Neural cell (in vitro differentiated cells): ENCODE data around the gene RBM20. TPM values are rescaled to one million over a fixed set of nuclear protein-coding genes. Genes with fewer than 3 reads are reported as not detected.

ENCODE experiments used
- H2AFZ ChIP-seq: fragments of 200-600, 300-800 bp; sonication (generic), shearing (Covaris generic); 2 replicates; pipeline ENCODE4 v1.6.0; 2014; ENCODE audit warnings: low read depth, mild to moderate bottlenecking, antibody characterized with exemption, low read length, moderate library complexity
- H3F3A ChIP-seq: fragments of 200-600 bp; shearing (Covaris generic); 2 replicates; pipeline ENCODE4 v1.6.1; 2016; ENCODE audit warnings: mild to moderate bottlenecking, moderate library complexity, mixed read lengths, antibody characterized with exemption, low read length; ENCODE audit not compliant: insufficient read depth, poor library complexity, severe bottlenecking
- H3K27ac ChIP-seq: fragments of 200-600, 300-800 bp; sonication (generic), shearing (Covaris generic); 2 replicates; pipeline ENCODE4 v1.5.1; 2014; ENCODE audit warnings: mild to moderate bottlenecking, low read length, moderate library complexity
- H3K27me3 ChIP-seq: fragments of 300-800, 200-600 bp; sonication (generic), shearing (Covaris generic); 2 replicates; pipeline ENCODE4 v1.6.0; 2014; ENCODE audit warnings: mild to moderate bottlenecking, low read depth, low read length, moderate library complexity; ENCODE audit not compliant: insufficient read depth
- H3K36me3 ChIP-seq: fragments of 300-800, 200-600 bp; sonication (generic), shearing (Covaris generic); 2 replicates; pipeline ENCODE4 v1.5.1; 2014; ENCODE audit warnings: mild to moderate bottlenecking, antibody characterized with exemption, low read length, moderate library complexity; ENCODE audit not compliant: insufficient read depth
- H3K4me2 ChIP-seq: fragments of 300-800, 200-600 bp; sonication (generic), shearing (Covaris generic); 2 replicates; pipeline ENCODE4 v1.6.0; 2014; ENCODE audit warnings: mild to moderate bottlenecking, low read length
- H3K4me3 ChIP-seq: fragments of 300-800, 200-600 bp; sonication (generic), shearing (Covaris generic); 2 replicates; pipeline ENCODE4 v1.5.1; 2014; ENCODE audit warnings: mild to moderate bottlenecking, low read length, moderate library complexity
- H3K79me2 ChIP-seq: fragments of 200-600 bp; shearing (Covaris generic); replicated peaks from 2 replicates; pipeline ENCODE4 v1.6.0; 2014; ENCODE audit warnings: mild to moderate bottlenecking, low read length, moderate library complexity; ENCODE audit not compliant: insufficient read depth
- H3K9ac ChIP-seq: fragments of 300-800, 200-600 bp; sonication (generic), shearing (Covaris generic); 2 replicates; pipeline ENCODE4 v1.6.1; 2016; ENCODE audit warnings: mild to moderate bottlenecking, low read length, mixed read lengths
- H3K9me2 ChIP-seq: fragments of 200-600 bp; shearing (Covaris generic); 2 replicates; pipeline ENCODE4 v1.6.1; 2016; ENCODE audit warnings: mild to moderate bottlenecking, low read length, mixed read lengths; ENCODE audit not compliant: insufficient read depth
- H3K9me3 ChIP-seq: fragments of 200-600, 300-800 bp; sonication (generic), shearing (Covaris generic); 2 replicates; pipeline ENCODE4 v1.6.1; 2016; ENCODE audit warnings: mild to moderate bottlenecking, mixed run types, low read length, moderate library complexity, mixed read lengths
- H4K20me1 ChIP-seq: fragments of 200-600 bp; shearing (Covaris generic); 2 replicates; pipeline ENCODE4 v1.6.1; 2016; ENCODE audit warnings: mild to moderate bottlenecking, mixed run types; ENCODE audit not compliant: insufficient read depth
- CTCF ChIP-seq: fragments of 450-650 bp; IDR thresholded peaks from 2 replicates; pipeline ENCODE4 v1.5.1; 2014; ENCODE audit warnings: antibody characterized with exemption, mild to moderate bottlenecking, moderate library complexity; ENCODE audit not compliant: poor library complexity, severe bottlenecking
- EP300 ChIP-seq: fragments of 450-650 bp; conservative IDR thresholded peaks from 2 replicates; pipeline ENCODE4 v1.6.1; 2014; ENCODE audit warnings: antibody characterized with exemption, mild to moderate bottlenecking, moderate library complexity; ENCODE audit not compliant: poor library complexity, severe bottlenecking
- EZH2 ChIP-seq: fragments of 200-600, 300-800 bp; shearing (Covaris generic), sonication (generic); IDR thresholded peaks from 2 replicates; pipeline ENCODE4 v1.6.1; 2014; ENCODE audit warnings: antibody characterized with exemption, low read length, borderline replicate concordance, mild to moderate bottlenecking; ENCODE audit not compliant: insufficient read depth, poor library complexity, severe bottlenecking
- MXI1 ChIP-seq: fragments of 450-650 bp; conservative IDR thresholded peaks from 2 replicates; pipeline ENCODE4 v1.6.1; 2014; ENCODE audit warnings: antibody characterized with exemption, mild to moderate bottlenecking; ENCODE audit not compliant: poor library complexity, severe bottlenecking
- POLR2AphosphoS5 ChIP-seq: IDR thresholded peaks from 2 replicates; pipeline ENCODE4 v1.6.1; 2012
- RAD21 ChIP-seq: fragments of 450-650 bp; conservative IDR thresholded peaks from 2 replicates; pipeline ENCODE4 v1.6.1; 2014; ENCODE audit warnings: antibody characterized with exemption, mild to moderate bottlenecking, moderate library complexity
- REST ChIP-seq: IDR thresholded peaks from 2 replicates; pipeline ENCODE4 v1.6.1; 2012; ENCODE audit warnings: borderline replicate concordance
- SMC3 ChIP-seq: fragments of 450-650 bp; conservative IDR thresholded peaks from 2 replicates; pipeline ENCODE4 v1.6.1; 2014; ENCODE audit warnings: antibody characterized with exemption, mild to moderate bottlenecking, moderate library complexity; ENCODE audit not compliant: poor library complexity
- TAF1 ChIP-seq: IDR thresholded peaks from 2 replicates; pipeline ENCODE4 v1.6.1; 2012; ENCODE audit warnings: low read depth
- polyA plus RNA-seq: library from polyadenylated mRNA; depleted of rRNA; stranded (reverse); fragments of >200 nt; gene quantifications from 2 replicates; pipeline ENCODE4 v1.2.3, GENCODE V29; 2014

RBM20 gene
- polyA plus RNA-seq, 1 donor from 2014 or later = 0.07 TPM

DNA sequence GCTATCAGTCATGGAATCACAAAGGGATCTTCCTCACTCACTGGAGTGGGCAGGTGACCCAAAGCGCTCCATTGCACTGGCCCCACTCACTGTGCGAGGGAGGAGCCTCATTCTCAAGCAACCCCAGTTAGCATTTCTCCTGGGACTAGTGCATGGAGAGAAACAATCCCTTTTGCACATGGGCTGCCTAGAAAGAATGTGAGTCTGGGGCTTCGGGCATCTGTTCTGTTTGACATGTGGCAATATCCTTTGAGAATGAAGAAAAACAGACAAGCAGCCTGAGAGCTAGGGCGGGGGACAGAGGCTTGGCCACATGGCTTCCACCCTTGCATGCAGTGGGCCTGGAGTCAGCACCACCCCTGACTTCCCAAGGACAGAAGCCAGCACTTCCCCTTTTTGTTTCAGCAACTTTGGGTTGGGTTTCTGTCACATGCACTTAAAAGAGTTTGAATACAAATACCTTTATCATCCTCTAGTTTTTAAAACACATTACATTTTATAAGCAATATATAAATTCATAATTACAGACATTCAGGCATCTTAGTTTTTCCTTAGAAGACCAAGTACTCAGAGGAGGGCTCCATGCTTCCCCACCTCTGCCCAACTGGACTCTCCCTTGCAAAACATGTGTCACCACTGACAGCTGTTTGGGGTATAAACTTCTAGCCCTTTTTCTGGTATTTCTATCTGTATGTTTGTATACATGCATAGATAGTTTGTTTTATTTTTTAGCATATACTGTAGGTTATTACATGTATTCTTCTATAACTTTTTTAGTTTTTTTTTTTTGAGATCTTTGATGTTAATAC is 73.8 kb downstream of the RBM20 start:
- Histone ChIP-seq H4K20me1 (no peaks in the 10 kb centered on the region), H3K27me3 (no peaks in the 10 kb centered on the region), H3F3A (no peaks in the 10 kb centered on the region), H2AFZ (no peak overlapping the region), H3K4me2 (no peak overlapping the region), H3K9me2 (no peaks in the 10 kb centered on the region), H3K27ac (no peak overlapping the region), H3K9ac (no peak overlapping the region), H3K36me3 (no peaks in the 10 kb centered on the region), H3K9me3 (no peaks in the 10 kb centered on the region), H3K4me3 (no peak overlapping the region), H3K79me2 (no peaks in the 10 kb centered on the region)
- TF ChIP-seq TAF1 = no peak
- TF ChIP-seq RAD21 = no peak
- no peak for TF ChIP-seq EZH2
- TF ChIP-seq SMC3 = no peak
- TF ChIP-seq EP300 = no peak
- TF ChIP-seq MXI1 = no peak
- TF ChIP-seq POLR2AphosphoS5 = no peak
- TF ChIP-seq CTCF = no peak

DNA sequence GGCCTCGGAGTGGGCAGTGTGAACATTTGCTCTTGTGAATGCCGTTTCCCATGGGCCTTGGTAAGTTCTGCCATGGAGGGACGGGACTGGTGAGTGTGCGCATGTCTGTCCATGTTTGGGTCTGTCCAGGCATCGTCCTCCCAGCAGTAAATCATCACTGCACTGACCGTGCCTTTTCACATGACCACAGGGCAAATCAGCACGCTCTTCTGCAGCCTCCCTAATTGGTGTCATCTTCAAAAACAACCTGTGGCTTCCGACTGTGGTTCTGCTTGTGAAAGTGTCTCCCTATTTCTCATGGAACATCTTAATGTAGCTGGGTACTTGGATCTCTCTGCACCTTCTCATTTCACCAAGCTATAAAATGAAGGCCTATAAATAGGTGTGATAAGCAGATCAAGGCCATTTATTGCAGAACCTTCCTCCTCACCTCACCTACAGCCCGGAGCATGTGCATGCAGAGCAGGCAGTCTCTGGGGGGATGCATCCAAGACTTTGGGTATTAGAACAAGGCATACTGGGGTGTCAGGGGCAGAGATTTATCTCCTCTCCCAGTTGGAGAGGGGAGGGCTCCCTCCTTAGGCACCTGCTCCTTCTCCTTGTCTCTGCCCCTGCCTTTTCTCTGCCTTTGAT is 77.4 kb downstream of the RBM20 start:
- Histone ChIP-seq H3K4me3 (no peak overlapping the region), H3K9me3 (no peaks in the 10 kb centered on the region), H3F3A (no peaks in the 10 kb centered on the region), H3K4me2 (no peak overlapping the region), H4K20me1 (no peaks in the 10 kb centered on the region), H3K79me2 (no peaks in the 10 kb centered on the region), H2AFZ (no peak overlapping the region), H3K27ac (no peak overlapping the region), H3K27me3 (no peaks in the 10 kb centered on the region), H3K9me2 (no peaks in the 10 kb centered on the region), H3K36me3 (no peaks in the 10 kb centered on the region), H3K9ac (no peak overlapping the region)
- TF ChIP-seq RAD21 (no peak), EP300 (no peak), SMC3 (no peak), EZH2 (no peak)

DNA sequence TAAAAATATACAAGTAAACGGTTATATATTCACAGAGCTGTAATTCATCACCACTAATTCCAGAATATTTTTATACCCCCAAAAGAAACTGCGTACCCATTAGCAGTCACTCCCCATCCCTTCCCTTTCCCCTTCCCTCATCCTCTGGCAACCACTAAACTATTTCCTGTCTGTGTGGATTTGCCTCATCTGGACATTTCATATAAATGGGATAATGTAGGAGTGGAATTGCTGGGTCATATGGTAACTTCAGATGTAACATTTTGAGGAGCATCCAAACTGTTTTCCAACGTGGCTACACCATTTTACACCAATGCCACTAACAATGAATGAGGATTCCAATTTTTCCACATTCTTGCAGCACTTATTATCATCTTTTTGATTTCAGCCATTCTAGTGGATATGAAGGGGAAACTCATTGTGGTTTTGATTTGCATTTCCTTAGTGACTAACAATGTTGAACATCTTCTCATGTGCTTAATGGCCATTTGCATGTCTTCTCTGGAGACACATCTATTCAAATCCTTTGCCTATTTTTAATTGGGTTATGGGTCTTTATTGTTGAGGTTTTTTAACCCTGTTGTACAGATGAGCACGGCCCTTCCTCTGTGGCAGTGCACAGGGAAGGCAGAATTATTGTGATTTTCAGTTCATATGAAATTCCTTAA is 79.2 kb downstream of the RBM20 start:
- H3K9me3 ChIP-seq = no peaks in the 10 kb centered on the region
- no peak for TF ChIP-seq MXI1
- no peak for TF ChIP-seq RAD21
- no peak for TF ChIP-seq EZH2
- no peak for TF ChIP-seq REST
- TF ChIP-seq EP300 = no peak
- H3K79me2 ChIP-seq = no peaks in the 10 kb centered on the region
- H4K20me1 ChIP-seq = no peaks in the 10 kb centered on the region
- no peak overlapping the region for H3K4me2 ChIP-seq
- H3K9me2 ChIP-seq = no peaks in the 10 kb centered on the region
- no peaks in the 10 kb centered on the region for H3K27me3 ChIP-seq
- H2AFZ ChIP-seq = no peak overlapping the region
- no peak overlapping the region for H3K9ac ChIP-seq
- H3K36me3 ChIP-seq = no peaks in the 10 kb centered on the region
- no peak overlapping the region for H3K27ac ChIP-seq
- H3K4me3 ChIP-seq = no peak overlapping the region
- H3F3A ChIP-seq = no peaks in the 10 kb centered on the region
